HL-60 (cell line): Measurements from ENCODE around the gene ANKRD40CL.

Source experiments
- POLR2AphosphoS5 ChIP-seq: IDR thresholded peaks from 2 replicates; pipeline ENCODE4 v1.6.1; 2012; ENCODE audit warnings: low read depth
- TF ChIP-seq, protein P1 (sequence below): IDR thresholded peaks from one replicate; pipeline ENCODE4 v1.5.1; 2011; ENCODE audit warnings: low read length, control low read depth, inconsistent platforms; ENCODE audit not compliant: insufficient read depth
- TF ChIP-seq, protein P2 (sequence below): IDR thresholded peaks from 2 replicates; pipeline ENCODE4 v1.6.1; 2012; ENCODE audit warnings: low read depth; ENCODE audit not compliant: insufficient replicate concordance

DNA sequence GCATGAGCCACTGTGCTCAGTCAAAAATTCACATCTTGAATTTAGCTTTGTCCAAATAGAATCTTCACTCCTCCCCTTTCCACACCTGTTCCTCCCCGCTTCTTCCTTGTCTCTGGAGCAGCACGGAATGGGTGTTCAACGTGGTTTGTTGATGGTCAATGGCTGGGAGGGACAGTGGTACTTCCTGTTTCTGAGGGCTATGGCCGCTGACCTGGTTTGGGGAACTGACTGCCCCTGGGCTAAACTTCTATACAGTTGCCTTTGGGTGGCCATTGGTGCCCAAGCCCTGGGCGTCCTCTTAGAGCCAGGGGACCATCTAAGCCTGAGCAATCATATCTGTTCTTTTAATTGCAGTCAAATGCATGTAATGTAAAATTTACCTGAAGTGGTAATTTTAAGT is 49.0 kb upstream of the ANKRD40CL start:
- TF ChIP-seq, protein P1, sequence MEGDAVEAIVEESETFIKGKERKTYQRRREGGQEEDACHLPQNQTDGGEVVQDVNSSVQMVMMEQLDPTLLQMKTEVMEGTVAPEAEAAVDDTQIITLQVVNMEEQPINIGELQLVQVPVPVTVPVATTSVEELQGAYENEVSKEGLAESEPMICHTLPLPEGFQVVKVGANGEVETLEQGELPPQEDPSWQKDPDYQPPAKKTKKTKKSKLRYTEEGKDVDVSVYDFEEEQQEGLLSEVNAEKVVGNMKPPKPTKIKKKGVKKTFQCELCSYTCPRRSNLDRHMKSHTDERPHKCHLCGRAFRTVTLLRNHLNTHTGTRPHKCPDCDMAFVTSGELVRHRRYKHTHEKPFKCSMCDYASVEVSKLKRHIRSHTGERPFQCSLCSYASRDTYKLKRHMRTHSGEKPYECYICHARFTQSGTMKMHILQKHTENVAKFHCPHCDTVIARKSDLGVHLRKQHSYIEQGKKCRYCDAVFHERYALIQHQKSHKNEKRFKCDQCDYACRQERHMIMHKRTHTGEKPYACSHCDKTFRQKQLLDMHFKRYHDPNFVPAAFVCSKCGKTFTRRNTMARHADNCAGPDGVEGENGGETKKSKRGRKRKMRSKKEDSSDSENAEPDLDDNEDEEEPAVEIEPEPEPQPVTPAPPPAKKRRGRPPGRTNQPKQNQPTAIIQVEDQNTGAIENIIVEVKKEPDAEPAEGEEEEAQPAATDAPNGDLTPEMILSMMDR = no peak
- TF ChIP-seq POLR2AphosphoS5 = no peak
- TF ChIP-seq, protein P2, sequence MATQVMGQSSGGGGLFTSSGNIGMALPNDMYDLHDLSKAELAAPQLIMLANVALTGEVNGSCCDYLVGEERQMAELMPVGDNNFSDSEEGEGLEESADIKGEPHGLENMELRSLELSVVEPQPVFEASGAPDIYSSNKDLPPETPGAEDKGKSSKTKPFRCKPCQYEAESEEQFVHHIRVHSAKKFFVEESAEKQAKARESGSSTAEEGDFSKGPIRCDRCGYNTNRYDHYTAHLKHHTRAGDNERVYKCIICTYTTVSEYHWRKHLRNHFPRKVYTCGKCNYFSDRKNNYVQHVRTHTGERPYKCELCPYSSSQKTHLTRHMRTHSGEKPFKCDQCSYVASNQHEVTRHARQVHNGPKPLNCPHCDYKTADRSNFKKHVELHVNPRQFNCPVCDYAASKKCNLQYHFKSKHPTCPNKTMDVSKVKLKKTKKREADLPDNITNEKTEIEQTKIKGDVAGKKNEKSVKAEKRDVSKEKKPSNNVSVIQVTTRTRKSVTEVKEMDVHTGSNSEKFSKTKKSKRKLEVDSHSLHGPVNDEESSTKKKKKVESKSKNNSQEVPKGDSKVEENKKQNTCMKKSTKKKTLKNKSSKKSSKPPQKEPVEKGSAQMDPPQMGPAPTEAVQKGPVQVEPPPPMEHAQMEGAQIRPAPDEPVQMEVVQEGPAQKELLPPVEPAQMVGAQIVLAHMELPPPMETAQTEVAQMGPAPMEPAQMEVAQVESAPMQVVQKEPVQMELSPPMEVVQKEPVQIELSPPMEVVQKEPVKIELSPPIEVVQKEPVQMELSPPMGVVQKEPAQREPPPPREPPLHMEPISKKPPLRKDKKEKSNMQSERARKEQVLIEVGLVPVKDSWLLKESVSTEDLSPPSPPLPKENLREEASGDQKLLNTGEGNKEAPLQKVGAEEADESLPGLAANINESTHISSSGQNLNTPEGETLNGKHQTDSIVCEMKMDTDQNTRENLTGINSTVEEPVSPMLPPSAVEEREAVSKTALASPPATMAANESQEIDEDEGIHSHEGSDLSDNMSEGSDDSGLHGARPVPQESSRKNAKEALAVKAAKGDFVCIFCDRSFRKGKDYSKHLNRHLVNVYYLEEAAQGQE = no peak
